Fibroblast of pulmonary artery (primary cell): ENCODE measurements around the gene DLG4.
A peak's percentile ranks its signal among the peaks of the same experiment; 100 is the strongest.

ENCODE experiments used
- DNase-seq: peaks from one replicate; pipeline ENCODE4 v3.0.0-alpha.2; 2010; ENCODE audit warnings: low read depth
- H3K4me3 ChIP-seq: replicated peaks from 2 replicates; pipeline ENCODE4 v1.5.1; 2011; ENCODE audit warnings: low read depth, mild to moderate bottlenecking, control low read depth, low read length, moderate library complexity
- TF ChIP-seq, protein P1 (sequence below): IDR thresholded peaks from 2 replicates; pipeline ENCODE4 v1.5.1; 2011; ENCODE audit warnings: mild to moderate bottlenecking, control low read depth, low read length, inconsistent platforms; ENCODE audit errors: missing control alignments

The DLG4 gene

GRCh38 chr17:7235693-7236665, 16.3 kb upstream of the DLG4 start:
- TF ChIP-seq, protein P1, sequence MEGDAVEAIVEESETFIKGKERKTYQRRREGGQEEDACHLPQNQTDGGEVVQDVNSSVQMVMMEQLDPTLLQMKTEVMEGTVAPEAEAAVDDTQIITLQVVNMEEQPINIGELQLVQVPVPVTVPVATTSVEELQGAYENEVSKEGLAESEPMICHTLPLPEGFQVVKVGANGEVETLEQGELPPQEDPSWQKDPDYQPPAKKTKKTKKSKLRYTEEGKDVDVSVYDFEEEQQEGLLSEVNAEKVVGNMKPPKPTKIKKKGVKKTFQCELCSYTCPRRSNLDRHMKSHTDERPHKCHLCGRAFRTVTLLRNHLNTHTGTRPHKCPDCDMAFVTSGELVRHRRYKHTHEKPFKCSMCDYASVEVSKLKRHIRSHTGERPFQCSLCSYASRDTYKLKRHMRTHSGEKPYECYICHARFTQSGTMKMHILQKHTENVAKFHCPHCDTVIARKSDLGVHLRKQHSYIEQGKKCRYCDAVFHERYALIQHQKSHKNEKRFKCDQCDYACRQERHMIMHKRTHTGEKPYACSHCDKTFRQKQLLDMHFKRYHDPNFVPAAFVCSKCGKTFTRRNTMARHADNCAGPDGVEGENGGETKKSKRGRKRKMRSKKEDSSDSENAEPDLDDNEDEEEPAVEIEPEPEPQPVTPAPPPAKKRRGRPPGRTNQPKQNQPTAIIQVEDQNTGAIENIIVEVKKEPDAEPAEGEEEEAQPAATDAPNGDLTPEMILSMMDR, result no peak
- peak overlapping the region; percentile 91 for H3K4me3 ChIP-seq
- DNase-seq, result peak; percentile 47

GRCh38 chr17:7234083-7234951, 14.7 kb upstream of the DLG4 start, which contains the start of gene DVL2:
Gene DVL2, minus strand, starts transcription at chr17:7234517. Its CDS starts 255 bp downstream, at chr17:7234262.
- TF ChIP-seq, protein P1, result no peak
- H3K4me3 ChIP-seq, result peak within 1 kb of the TSS; percentile 91
- DNase-seq, result peak; percentile 96

DNA sequence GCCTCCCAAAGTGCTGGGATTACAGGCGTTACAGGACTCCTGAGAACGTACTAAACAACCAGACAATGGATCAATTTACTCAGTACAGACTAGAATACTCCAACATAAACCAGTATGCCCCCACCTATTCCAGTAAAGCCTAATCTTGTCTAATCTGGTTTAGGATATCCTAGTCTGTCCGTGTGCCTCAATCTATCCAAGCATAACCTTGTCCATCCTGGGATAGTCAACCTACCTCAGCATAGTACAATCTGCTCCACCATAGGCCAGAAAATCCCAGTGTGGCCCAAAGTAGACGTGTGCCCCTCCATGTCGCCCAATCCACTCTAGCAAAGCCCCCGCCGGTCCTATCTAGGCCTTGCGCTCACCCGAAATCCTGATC, 14.1 kb upstream of the DLG4 start:
- TF ChIP-seq, protein P1, result no peak
- no peak for DNase-seq
- peak overlapping the region; percentile 91 for H3K4me3 ChIP-seq

GRCh38 chr17:7232114-7232513, 12.5 kb upstream of the DLG4 start:
- TF ChIP-seq, protein P1, result no peak
- H3K4me3 ChIP-seq, result peak overlapping the region; percentile 91
- no peak for DNase-seq

GRCh38 chr17:7229504-7229903, 9.9 kb upstream of the DLG4 start:
- TF ChIP-seq, protein P1, result no peak
- no peak overlapping the region for H3K4me3 ChIP-seq
- DNase-seq, result no peak

DNA sequence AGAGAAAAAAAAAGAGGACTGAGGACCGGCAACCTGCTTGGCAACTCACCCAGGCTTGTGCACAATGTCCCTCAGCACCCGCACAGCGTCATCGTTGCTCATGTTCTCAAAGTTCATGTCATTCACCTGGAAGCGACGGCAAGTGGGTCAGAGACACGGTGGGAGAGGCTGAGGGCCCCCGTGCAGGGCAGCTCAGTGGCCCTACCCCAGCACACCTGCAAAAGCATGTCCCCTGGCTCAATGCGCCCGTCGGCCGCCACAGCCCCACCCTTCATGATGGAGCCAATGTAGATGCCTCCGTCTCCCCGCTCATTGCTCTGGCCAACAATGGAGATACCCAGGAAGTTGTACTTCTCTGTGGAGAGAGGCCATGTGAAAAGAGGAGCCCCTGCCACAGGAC, 9.3 kb upstream of the DLG4 start:
- TF ChIP-seq, protein P1, result no peak
- no peak overlapping the region for H3K4me3 ChIP-seq
- no peak for DNase-seq
